Endometrial microvascular endothelial cells (primary cell): ENCODE data around the gene EVA1A. TPM values are rescaled to one million over a fixed set of nuclear protein-coding genes. Genes with fewer than 3 reads are reported as not detected.

ENCODE experiments used
- total RNA-seq: library from RNA; depleted of rRNA; stranded (reverse); fragments of >200 nt; gene quantifications from one replicate; pipeline ENCODE4 v1.2.3, GENCODE V29; 2015; ENCODE audit errors: inconsistent ontology term

Gene EVA1A
- total RNA-seq, 1 donor from 2014 or later: 29.9 TPM

Other genes with a start within 250 kb of the EVA1A start
- gene MRPL19, start 85.8 kb upstream of the EVA1A start, total RNA-seq: 81.4 TPM
- gene GCFC2, start 150.0 kb upstream of the EVA1A start, total RNA-seq: 33.5 TPM